ENCODE measurements around the gene PITHD1.
"Not testable (repeated sequence)": the region's sequence is repeated elsewhere in the genome, so short reads cannot be mapped to it uniquely, and the experiment has no call there.

Gene PITHD1, protein sequence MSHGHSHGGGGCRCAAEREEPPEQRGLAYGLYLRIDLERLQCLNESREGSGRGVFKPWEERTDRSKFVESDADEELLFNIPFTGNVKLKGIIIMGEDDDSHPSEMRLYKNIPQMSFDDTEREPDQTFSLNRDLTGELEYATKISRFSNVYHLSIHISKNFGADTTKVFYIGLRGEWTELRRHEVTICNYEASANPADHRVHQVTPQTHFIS

DNA sequence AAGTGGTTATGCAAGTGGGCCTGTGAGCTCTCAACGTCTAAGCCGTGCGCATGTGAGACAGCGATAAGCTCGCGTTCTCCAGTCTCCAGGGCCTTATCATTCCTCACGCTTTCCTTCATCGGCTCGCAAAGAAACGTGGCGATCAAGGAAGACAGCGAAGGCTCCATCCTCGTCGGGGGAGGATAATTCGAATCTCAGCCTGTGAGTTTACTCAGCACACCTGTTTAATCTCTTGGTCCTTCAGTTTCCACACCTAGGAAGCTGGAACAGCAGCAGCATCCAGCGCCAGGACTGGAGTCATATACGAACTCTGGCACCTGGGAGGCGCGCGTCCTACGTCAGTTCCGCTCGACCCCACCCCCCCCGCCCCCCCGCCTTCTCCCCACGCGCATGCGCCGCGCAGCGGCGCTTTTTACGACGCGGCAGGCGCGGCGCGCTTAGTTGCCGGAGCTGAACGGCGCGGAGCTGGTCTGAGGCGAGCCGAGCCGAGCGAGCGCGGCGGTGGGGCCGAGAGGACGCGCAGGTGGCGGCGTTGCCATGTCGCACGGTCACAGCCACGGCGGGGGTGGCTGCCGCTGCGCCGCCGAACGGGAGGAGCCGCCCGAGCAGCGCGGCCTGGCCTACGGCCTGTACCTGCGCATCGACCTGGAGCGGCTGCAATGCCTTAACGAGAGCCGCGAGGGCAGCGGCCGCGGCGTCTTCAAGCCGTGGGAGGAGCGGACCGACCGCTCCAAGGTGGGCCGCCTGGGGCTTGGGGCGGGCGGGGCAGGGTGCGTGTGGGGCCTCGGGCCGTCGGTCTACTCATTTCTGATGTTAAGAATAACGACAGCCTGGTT lies at the start of gene PITHD1:
Gene PITHD1, plus strand, starts transcription at position 440 of the 836 bp plus-strand sequence. Its CDS starts 98 bp downstream, at position 538.
- no peak for TF ChIP-seq EZH2 (IDR thresholded peaks at IDR 0.05; ENCODE audit: borderline replicate concordance, low read length)
- TF ChIP-seq, protein P1, sequence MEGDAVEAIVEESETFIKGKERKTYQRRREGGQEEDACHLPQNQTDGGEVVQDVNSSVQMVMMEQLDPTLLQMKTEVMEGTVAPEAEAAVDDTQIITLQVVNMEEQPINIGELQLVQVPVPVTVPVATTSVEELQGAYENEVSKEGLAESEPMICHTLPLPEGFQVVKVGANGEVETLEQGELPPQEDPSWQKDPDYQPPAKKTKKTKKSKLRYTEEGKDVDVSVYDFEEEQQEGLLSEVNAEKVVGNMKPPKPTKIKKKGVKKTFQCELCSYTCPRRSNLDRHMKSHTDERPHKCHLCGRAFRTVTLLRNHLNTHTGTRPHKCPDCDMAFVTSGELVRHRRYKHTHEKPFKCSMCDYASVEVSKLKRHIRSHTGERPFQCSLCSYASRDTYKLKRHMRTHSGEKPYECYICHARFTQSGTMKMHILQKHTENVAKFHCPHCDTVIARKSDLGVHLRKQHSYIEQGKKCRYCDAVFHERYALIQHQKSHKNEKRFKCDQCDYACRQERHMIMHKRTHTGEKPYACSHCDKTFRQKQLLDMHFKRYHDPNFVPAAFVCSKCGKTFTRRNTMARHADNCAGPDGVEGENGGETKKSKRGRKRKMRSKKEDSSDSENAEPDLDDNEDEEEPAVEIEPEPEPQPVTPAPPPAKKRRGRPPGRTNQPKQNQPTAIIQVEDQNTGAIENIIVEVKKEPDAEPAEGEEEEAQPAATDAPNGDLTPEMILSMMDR (IDR thresholded peaks at IDR 0.05; ENCODE audit: low read length) = no peak
- Histone ChIP-seq H3K4me3 (ENCODE audit: low read depth, low read length, poor library complexity, severe bottlenecking) (peak within 1 kb of the TSS; percentile 100), H3K27me3 (ENCODE audit: insufficient read depth, low read length) (no peaks in the 10 kb centered on the region), H3K27ac (ENCODE audit: low read depth, low read length, poor library complexity, severe bottlenecking) (peak within 1 kb of the TSS; percentile 46), H3F3A (ENCODE audit: insufficient read depth, low read length) (no peaks in the 10 kb centered on the region), H3K36me3 (ENCODE audit: insufficient read depth, low read length) (peaks cover 21% of the 10 kb centered on the region), H3K79me2 (ENCODE audit: insufficient read depth, low read length) (peaks cover 28% of the 10 kb centered on the region), H3K4me2 (ENCODE audit: low read length) (peak within 1 kb of the TSS; percentile 85), H3K9me3 (ENCODE audit: low read length) (no peaks in the 10 kb centered on the region), H3K9ac (ENCODE audit: low read length) (peak within 1 kb of the TSS; percentile 98), H4K20me1 (ENCODE audit: insufficient read depth, low read length) (no peaks in the 10 kb centered on the region), H2AFZ (ENCODE audit: low read length) (peak within 1 kb of the TSS; percentile 76; the same call in 1 of the 2 replicates), H3K9me2 (ENCODE audit: low read depth, low read length) (no peaks in the 10 kb centered on the region), H3K4me1 (ENCODE audit: insufficient read depth, low read length, severe bottlenecking) (peaks cover 48% of the 10 kb centered on the region)

DNA sequence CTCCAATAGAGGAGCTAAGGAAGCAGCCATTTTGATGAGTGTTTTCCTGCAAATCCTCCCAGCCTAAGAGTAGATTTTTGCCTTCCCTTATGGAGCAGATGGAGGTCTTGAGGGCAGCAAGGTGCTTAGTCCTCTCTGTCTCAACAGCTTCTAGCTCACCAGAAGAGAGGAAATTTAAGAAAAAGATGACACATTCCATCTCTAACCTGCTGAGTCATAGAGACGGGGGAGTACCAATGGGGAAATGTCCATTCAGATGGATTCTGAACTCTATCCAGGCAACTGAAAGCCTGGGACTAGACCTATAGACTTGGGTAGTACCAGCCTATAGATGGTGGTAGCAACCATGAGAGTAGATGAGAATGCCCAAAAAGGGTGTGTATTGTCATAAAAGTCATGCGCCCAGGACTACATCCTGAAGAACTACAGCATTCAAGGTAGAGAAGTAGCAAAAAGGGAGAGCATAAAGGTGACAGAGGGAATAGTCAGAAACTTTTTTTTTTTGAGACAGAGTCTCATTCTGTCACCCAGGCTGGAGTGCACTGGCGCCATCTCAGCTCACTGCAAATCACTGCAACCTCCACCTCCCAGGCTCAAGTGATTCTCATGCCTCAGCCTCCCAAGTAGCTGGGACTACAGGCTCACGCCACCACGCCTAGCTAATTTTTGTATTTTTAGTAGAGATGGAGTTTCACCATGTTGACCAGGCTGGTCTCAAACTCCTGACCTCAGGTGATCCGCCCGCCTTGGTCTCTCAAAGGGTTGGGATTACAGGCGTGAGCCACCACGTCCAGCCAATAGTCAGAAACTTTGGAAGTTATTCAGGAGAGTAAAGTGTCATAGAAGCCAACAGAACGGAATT lies 45.6 kb upstream of the PITHD1 start:
- H3K79me2 ChIP-seq (ENCODE audit: insufficient read depth, low read length) = no peaks in the 10 kb centered on the region
- H3K9me3 ChIP-seq (ENCODE audit: low read length) = no peaks in the 10 kb centered on the region
- H4K20me1 ChIP-seq (ENCODE audit: insufficient read depth, low read length) = no peaks in the 10 kb centered on the region
- H3K4me3 ChIP-seq (ENCODE audit: low read depth, low read length, poor library complexity, severe bottlenecking) = no peak overlapping the region
- H3K4me1 ChIP-seq (ENCODE audit: insufficient read depth, low read length, severe bottlenecking) = peaks cover 9% of the 10 kb centered on the region
- no peak overlapping the region for H3K4me2 ChIP-seq (ENCODE audit: low read length)
- H3K27me3 ChIP-seq (ENCODE audit: insufficient read depth, low read length) = no peaks in the 10 kb centered on the region
- no peak overlapping the region for H2AFZ ChIP-seq (ENCODE audit: low read length)
- H3K27ac ChIP-seq (ENCODE audit: low read depth, low read length, poor library complexity, severe bottlenecking) = no peak overlapping the region
- H3K36me3 ChIP-seq (ENCODE audit: insufficient read depth, low read length) = no peaks in the 10 kb centered on the region
- H3K9ac ChIP-seq (ENCODE audit: low read length) = no peak overlapping the region
- no peaks in the 10 kb centered on the region for H3K9me2 ChIP-seq (ENCODE audit: low read depth, low read length)
- TF ChIP-seq, protein P1 (IDR thresholded peaks at IDR 0.05; ENCODE audit: low read length) = no peak
- TF ChIP-seq EZH2 (IDR thresholded peaks at IDR 0.05; ENCODE audit: borderline replicate concordance, low read length) = no peak
- no peaks in the 10 kb centered on the region for H3F3A ChIP-seq (ENCODE audit: insufficient read depth, low read length)

DNA sequence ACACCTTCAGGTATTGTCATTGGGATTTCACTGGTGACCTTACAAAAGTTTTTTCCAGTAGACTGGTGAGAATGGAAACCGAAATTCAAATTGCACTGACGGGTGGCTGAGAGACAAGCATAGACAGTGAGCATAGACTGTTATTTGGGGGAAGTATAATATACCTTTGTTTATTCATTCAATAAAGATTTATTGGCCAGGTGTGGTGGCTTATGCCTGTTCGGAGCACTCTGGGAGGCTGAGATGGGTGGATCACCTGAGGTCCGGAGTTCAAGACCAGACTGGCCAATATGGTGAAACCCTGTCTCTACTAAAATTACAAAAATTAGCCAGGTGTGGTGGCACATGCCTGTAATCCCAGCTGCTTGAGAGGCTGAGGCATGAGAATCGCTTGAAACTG lies 44.9 kb upstream of the PITHD1 start:
- not testable (repeated sequence) for H2AFZ ChIP-seq (ENCODE audit: low read length); H3K4me2 ChIP-seq (ENCODE audit: low read length); H3K4me1 ChIP-seq (ENCODE audit: insufficient read depth, low read length, severe bottlenecking); H3F3A ChIP-seq (ENCODE audit: insufficient read depth, low read length); H3K27ac ChIP-seq (ENCODE audit: low read depth, low read length, poor library complexity, severe bottlenecking); H3K36me3 ChIP-seq (ENCODE audit: insufficient read depth, low read length); H3K79me2 ChIP-seq (ENCODE audit: insufficient read depth, low read length); H3K27me3 ChIP-seq (ENCODE audit: insufficient read depth, low read length); H4K20me1 ChIP-seq (ENCODE audit: insufficient read depth, low read length); H3K9me3 ChIP-seq (ENCODE audit: low read length); H3K4me3 ChIP-seq (ENCODE audit: low read depth, low read length, poor library complexity, severe bottlenecking); H3K9me2 ChIP-seq (ENCODE audit: low read depth, low read length); H3K9ac ChIP-seq (ENCODE audit: low read length)
